ENCODE data around the gene EMCN. TPM values are rescaled to one million over a fixed set of nuclear protein-coding genes. Genes with fewer than 3 reads are reported as not detected.

EMCN gene
- total RNA-seq, 1 experiment from 2014 or later = not detected

DNA sequence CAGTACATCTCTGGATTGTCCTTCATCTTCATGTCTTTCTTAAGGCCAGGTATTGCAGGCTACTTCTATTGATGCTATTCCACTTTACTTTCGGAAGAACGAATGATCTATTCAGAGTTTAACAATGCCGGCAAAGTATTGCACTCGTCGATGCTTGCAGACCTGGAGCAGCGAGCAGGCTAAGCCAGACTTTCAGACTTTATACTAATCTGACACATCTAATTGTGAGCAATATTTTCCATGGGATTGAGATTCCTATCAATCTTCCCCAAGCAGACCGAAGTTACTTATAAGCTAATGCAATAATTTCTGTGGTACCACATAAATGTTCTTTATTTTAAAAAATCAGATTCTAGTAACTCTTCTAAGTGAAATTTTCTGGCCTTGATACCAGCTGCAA is 1.6 kb downstream of the EMCN start (continued):
- TF ChIP-seq TCF7L2 (IDR thresholded peaks at IDR 0.05; ENCODE audit: borderline replicate concordance, extremely low read depth, insufficient read depth, insufficient read length) = no peak

DNA sequence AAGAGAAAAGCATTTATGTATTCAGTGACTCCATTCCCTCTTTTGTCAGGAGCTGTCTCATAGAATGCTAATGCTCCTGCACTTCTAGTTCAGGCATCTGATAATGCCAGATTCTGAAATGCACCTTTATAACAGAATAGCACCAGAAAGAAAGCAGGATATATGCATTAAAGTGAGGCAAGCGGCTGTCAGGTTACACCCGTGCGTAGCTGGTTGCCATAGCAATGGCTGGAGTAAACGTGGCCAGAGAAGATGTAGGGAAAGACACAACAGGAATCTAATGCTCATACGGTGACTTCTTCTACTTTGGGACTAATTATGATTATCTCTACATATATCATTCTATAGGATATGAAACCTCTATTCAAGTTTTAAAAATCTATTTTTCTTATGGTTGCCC is 5.9 kb downstream of the EMCN start:
- POLR2A ChIA-PET = no interaction called here
- Histone ChIP-seq H3K36me3 (ENCODE audit: control insufficient read depth in 1 of 2, insufficient read depth in 2 of 2, low read length in 2 of 2) (no peaks in the 10 kb centered on the region), H4K20me1 (ENCODE audit: insufficient read depth) (no peaks in the 10 kb centered on the region), H3K79me2 (ENCODE audit: insufficient read depth, low read length) (no peaks in the 10 kb centered on the region), H3K4me2 (ENCODE audit: low read length) (no peak overlapping the region), H3K9me2 (ENCODE audit: insufficient read depth) (no peaks in the 10 kb centered on the region), H3K4me3 (replicated peaks in 1 of 2; ENCODE audit: low read depth in 1 of 2, low read length in 2 of 2) (no peak overlapping the region), H3K4me1 (ENCODE audit: control insufficient read depth in 1 of 2, insufficient read depth in 2 of 2, low read length in 2 of 2) (no peaks in the 10 kb centered on the region), H3K9ac (ENCODE audit: low read length) (no peak overlapping the region), H2AFZ (ENCODE audit: low read depth, low read length, poor library complexity, severe bottlenecking) (no peak overlapping the region), H3K27ac (ENCODE audit: low read depth, low read length) (no peak overlapping the region), H3K9me3 (ENCODE audit: control insufficient read depth in 1 of 2, insufficient read depth in 1 of 2, low read depth in 1 of 2, low read length in 2 of 2) (no peaks in the 10 kb centered on the region), H3K27me3 (ENCODE audit: insufficient read depth, low read length) (no peaks in the 10 kb centered on the region)
- BruUV-seq (replicated peaks) = no TSS peak
- no peak for ATAC-seq
- TF ChIP-seq CBX3 (IDR thresholded peaks at IDR 0.05; ENCODE audit: low read depth) (no peak), TCF7L2 (IDR thresholded peaks at IDR 0.05; ENCODE audit: borderline replicate concordance, extremely low read depth, insufficient read depth, insufficient read length) (no peak), EGR1 (IDR thresholded peaks at IDR 0.05; ENCODE audit: low read depth) (no peak), JUND (IDR thresholded peaks at IDR 0.05) (no peak), SIN3A (IDR thresholded peaks at IDR 0.05; ENCODE audit: low read depth) (no peak), ZNF274 (IDR thresholded peaks at IDR 0.05; ENCODE audit: low read depth, low read length) (no peak)
- no peak for DNase-seq (ENCODE audit: low read depth, low spot score)
- CTCF ChIA-PET = no interaction called here
- RAD21 ChIA-PET (ENCODE audit: low non-redundant PET in 1 of 2, low total read pairs in 2 of 2, uncharacterized antibody in 2 of 2, unreplicated experiment in 2 of 2) = no interaction called here
- intact Hi-C loops (cut with micrococcal nuclease) = no loop called here

DNA sequence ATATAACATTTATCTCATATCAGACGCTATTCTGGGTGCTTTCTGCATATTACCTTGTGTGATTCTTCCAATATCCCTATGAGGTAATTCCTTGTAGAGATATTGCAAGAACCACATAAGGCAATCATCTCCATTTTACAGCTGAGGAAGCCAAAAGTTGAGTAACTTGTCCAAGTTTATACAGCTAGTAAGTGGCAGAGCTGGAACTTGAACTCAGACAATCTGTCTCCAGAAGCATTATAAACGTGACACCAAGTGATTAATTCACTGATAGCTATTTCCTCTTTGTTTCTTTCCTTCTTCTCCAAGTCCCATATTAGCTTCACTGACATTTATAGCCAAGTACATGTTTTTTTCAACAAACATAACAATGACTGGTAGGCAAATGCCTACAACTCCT is 7.3 kb downstream of the EMCN start:
- CTCF ChIA-PET = no interaction called here
- BruUV-seq (replicated peaks) = no TSS peak
- Histone ChIP-seq H3K4me2 (ENCODE audit: low read length) (no peak overlapping the region), H4K20me1 (ENCODE audit: insufficient read depth) (no peaks in the 10 kb centered on the region), H2AFZ (ENCODE audit: low read depth, low read length, poor library complexity, severe bottlenecking) (no peak overlapping the region), H3K36me3 (ENCODE audit: control insufficient read depth in 1 of 2, insufficient read depth in 2 of 2, low read length in 2 of 2) (no peaks in the 10 kb centered on the region), H3K9ac (ENCODE audit: low read length) (no peak overlapping the region), H3K79me2 (ENCODE audit: insufficient read depth, low read length) (no peaks in the 10 kb centered on the region), H3K27me3 (ENCODE audit: insufficient read depth, low read length) (no peaks in the 10 kb centered on the region), H3K27ac (ENCODE audit: low read depth, low read length) (no peak overlapping the region), H3K9me2 (ENCODE audit: insufficient read depth) (no peaks in the 10 kb centered on the region), H3K9me3 (ENCODE audit: control insufficient read depth in 1 of 2, insufficient read depth in 1 of 2, low read depth in 1 of 2, low read length in 2 of 2) (no peaks in the 10 kb centered on the region), H3K4me3 (replicated peaks in 1 of 2; ENCODE audit: low read depth in 1 of 2, low read length in 2 of 2) (no peak overlapping the region), H3K4me1 (ENCODE audit: control insufficient read depth in 1 of 2, insufficient read depth in 2 of 2, low read length in 2 of 2) (no peaks in the 10 kb centered on the region)
- no peak for TF ChIP-seq ZFX (IDR thresholded peaks at IDR 0.05)
- no peak for TF ChIP-seq TCF7L2 (IDR thresholded peaks at IDR 0.05; ENCODE audit: borderline replicate concordance, extremely low read depth, insufficient read depth, insufficient read length)
- no peak for TF ChIP-seq POLR2AphosphoS5 (IDR thresholded peaks at IDR 0.05; ENCODE audit: low read depth, low read length)
- no peak for TF ChIP-seq JUND (IDR thresholded peaks at IDR 0.05)
- no peak for TF ChIP-seq EZH2phosphoT487 (IDR thresholded peaks at IDR 0.05; ENCODE audit: borderline replicate concordance)
- no peak for TF ChIP-seq SIN3A (IDR thresholded peaks at IDR 0.05; ENCODE audit: low read depth)
- no peak for TF ChIP-seq POLR2A (IDR thresholded peaks at IDR 0.05; ENCODE audit: borderline replicate concordance, extremely low read depth, insufficient read depth, insufficient read length)
- TF ChIP-seq, protein P1, sequence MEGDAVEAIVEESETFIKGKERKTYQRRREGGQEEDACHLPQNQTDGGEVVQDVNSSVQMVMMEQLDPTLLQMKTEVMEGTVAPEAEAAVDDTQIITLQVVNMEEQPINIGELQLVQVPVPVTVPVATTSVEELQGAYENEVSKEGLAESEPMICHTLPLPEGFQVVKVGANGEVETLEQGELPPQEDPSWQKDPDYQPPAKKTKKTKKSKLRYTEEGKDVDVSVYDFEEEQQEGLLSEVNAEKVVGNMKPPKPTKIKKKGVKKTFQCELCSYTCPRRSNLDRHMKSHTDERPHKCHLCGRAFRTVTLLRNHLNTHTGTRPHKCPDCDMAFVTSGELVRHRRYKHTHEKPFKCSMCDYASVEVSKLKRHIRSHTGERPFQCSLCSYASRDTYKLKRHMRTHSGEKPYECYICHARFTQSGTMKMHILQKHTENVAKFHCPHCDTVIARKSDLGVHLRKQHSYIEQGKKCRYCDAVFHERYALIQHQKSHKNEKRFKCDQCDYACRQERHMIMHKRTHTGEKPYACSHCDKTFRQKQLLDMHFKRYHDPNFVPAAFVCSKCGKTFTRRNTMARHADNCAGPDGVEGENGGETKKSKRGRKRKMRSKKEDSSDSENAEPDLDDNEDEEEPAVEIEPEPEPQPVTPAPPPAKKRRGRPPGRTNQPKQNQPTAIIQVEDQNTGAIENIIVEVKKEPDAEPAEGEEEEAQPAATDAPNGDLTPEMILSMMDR (IDR thresholded peaks at IDR 0.05 in 2 of 3, conservative IDR thresholded peaks at IDR 0.05 in 1 of 3; ENCODE audit: borderline replicate concordance in 1 of 3, insufficient read depth in 1 of 3, low read depth in 2 of 3, low read length in 2 of 3) = no peak
- POLR2A ChIA-PET = no interaction called here
- DNase-seq (ENCODE audit: low read depth, low spot score) (no peak), ATAC-seq (no peak)
- intact Hi-C loops (cut with micrococcal nuclease) = no loop called here
- RAD21 ChIA-PET (ENCODE audit: low non-redundant PET in 1 of 2, low total read pairs in 2 of 2, uncharacterized antibody in 2 of 2, unreplicated experiment in 2 of 2) = no interaction called here

All from HCT116 (cell line).